IMR-90 (cell line): Measurements from ENCODE around the gene SIT1. TPM values are rescaled to one million over a fixed set of nuclear protein-coding genes. Genes with fewer than 3 reads are reported as not detected.

ENCODE experiments used
- ATAC-seq: fragments of 200-7000 bp; cut with Tn5 transposase; 2 replicates; pipeline ENCODE4 v1.9.1; 2020; ENCODE audit warnings: low read depth, mild to moderate bottlenecking, moderate library complexity
- BruUV-seq: library from RNA; stranded (reverse); fragments of 400-500 nt; replicated peaks from 2 replicates; lab custom pipeline; 2021; lab: Mats Ljungman, UMichigan
- CTCF ChIA-PET: fragments of 300-600 bp; formaldehyde crosslinking; extraction: SDS; loops from one replicate; lab custom pipeline; 2021; ENCODE audit warnings: antibody characterized with exemption; lab: Yijun Ruan, JAX
- POLR2A ChIA-PET: fragments of 300-600 bp; sonication (Branson Sonifier 250); formaldehyde crosslinking; loops from one replicate; lab custom pipeline; 2022; ENCODE audit warnings: antibody characterized with exemption; ENCODE audit not compliant: unreplicated experiment; lab: Charles Lee
- DNase-seq: peaks from one replicate; pipeline ENCODE4 v3.0.0; 2013
- H2AFZ ChIP-seq: replicated peaks from 2 replicates; pipeline ENCODE3; 2013; ENCODE audit warnings: low read length, mild to moderate bottlenecking; ENCODE audit not compliant: poor library complexity
- H2AK5ac ChIP-seq: 2 replicates; pipeline ENCODE4 v1.6.1; 2013; ENCODE audit warnings: low read depth, low read length, inconsistent platforms
- H2AK9ac ChIP-seq: replicated peaks from 2 replicates; pipeline ENCODE3; 2013; ENCODE audit warnings: mild to moderate bottlenecking, low read depth, low read length, moderate library complexity; ENCODE audit not compliant: poor library complexity
- H2BK120ac ChIP-seq: 2 replicates; pipeline ENCODE4 v1.6.1; 2013; ENCODE audit warnings: low read depth, low read length, inconsistent platforms
- H2BK15ac ChIP-seq: 3 replicates; pipeline ENCODE4 v1.6.1; 2013; ENCODE audit warnings: low read depth, low read length, inconsistent platforms
- H2BK20ac ChIP-seq: 2 replicates; pipeline ENCODE4 v1.6.1; 2013; ENCODE audit warnings: low read depth, mild to moderate bottlenecking, inconsistent platforms, low read length, moderate library complexity
- H2BK5ac ChIP-seq: 2 replicates; pipeline ENCODE4 v1.6.1; 2013; ENCODE audit warnings: mild to moderate bottlenecking, low read depth, low read length, inconsistent platforms; ENCODE audit not compliant: poor library complexity, severe bottlenecking
- H3K14ac ChIP-seq: replicated peaks from 2 replicates; pipeline ENCODE4 v1.6.1; 2013; ENCODE audit warnings: low read depth, low read length, inconsistent platforms
- H3K18ac ChIP-seq: 2 replicates; pipeline ENCODE4 v1.6.1; 2013; ENCODE audit warnings: low read depth, low read length, control low read depth
- H3K23ac ChIP-seq: 2 replicates; pipeline ENCODE4 v1.6.1; 2013; ENCODE audit warnings: low read depth, low read length, inconsistent platforms
- H3K27ac ChIP-seq: 2 replicates; pipeline ENCODE4 v1.5.1; 2013; ENCODE audit warnings: mild to moderate bottlenecking, control low read depth, low read length; ENCODE audit not compliant: insufficient read depth
- H3K27me3 ChIP-seq: 2 replicates; pipeline ENCODE4 v1.6.1; 2013; ENCODE audit warnings: low read length; ENCODE audit not compliant: control insufficient read depth, insufficient read depth
- H3K36me3 ChIP-seq: 2 replicates; pipeline ENCODE4 v1.6.1; 2013; ENCODE audit warnings: low read length, mixed read lengths; ENCODE audit not compliant: control insufficient read depth, insufficient read depth
- H3K4ac ChIP-seq: 2 replicates; pipeline ENCODE4 v1.6.1; 2013; ENCODE audit warnings: low read depth, low read length, inconsistent platforms
- H3K4me1 ChIP-seq: 2 replicates; pipeline ENCODE4 v1.6.1; 2013; ENCODE audit warnings: low read length, mixed read lengths; ENCODE audit not compliant: control insufficient read depth, insufficient read depth
- H3K4me2 ChIP-seq: 2 replicates; pipeline ENCODE4 v1.6.1; 2013; ENCODE audit warnings: low read depth, mild to moderate bottlenecking, control low read depth, low read length, moderate library complexity
- H3K4me3 ChIP-seq: 2 replicates; pipeline ENCODE4 v1.5.1; 2013; ENCODE audit warnings: low read depth, mild to moderate bottlenecking, control low read depth, low read length, moderate library complexity; ENCODE audit not compliant: insufficient read depth
- H3K56ac ChIP-seq: 2 replicates; pipeline ENCODE4 v1.6.1; 2013; ENCODE audit warnings: low read length, inconsistent platforms; ENCODE audit not compliant: insufficient read depth; ENCODE audit errors: extremely low read depth
- H3K79me1 ChIP-seq, 2 experiments: 2 replicates each; pipeline ENCODE4 v1.6.1; 2013; ENCODE audit warnings: low read length in 2 of 2, inconsistent platforms in 1 of 2, low read depth in 1 of 2
- H3K9ac ChIP-seq: 2 replicates; pipeline ENCODE4 v1.6.1; 2013; ENCODE audit warnings: low read depth, low read length, control low read depth
- H3K9me1 ChIP-seq: 2 replicates; pipeline ENCODE4 v1.6.1; 2013; ENCODE audit warnings: low read length, inconsistent platforms; ENCODE audit not compliant: insufficient read depth
- H3K9me3 ChIP-seq: 2 replicates; pipeline ENCODE4 v1.6.1; 2013; ENCODE audit warnings: low read length; ENCODE audit not compliant: control insufficient read depth, insufficient read depth
- H4K20me1 ChIP-seq: 2 replicates; pipeline ENCODE4 v1.6.1; 2013; ENCODE audit warnings: low read length, inconsistent platforms; ENCODE audit not compliant: insufficient read depth
- H4K5ac ChIP-seq: 2 replicates; pipeline ENCODE4 v1.6.1; 2013; ENCODE audit warnings: mild to moderate bottlenecking, low read depth, low read length, control low read depth
- H4K8ac ChIP-seq, 2 experiments: 2 replicates each; pipeline ENCODE4 v1.6.1; 2013; ENCODE audit warnings: low read depth in 2 of 2, low read length in 2 of 2, control low read depth in 1 of 2, inconsistent platforms in 1 of 2
- H4K91ac ChIP-seq: 2 replicates; pipeline ENCODE4 v1.6.1; 2013; ENCODE audit warnings: low read depth, low read length, inconsistent platforms; ENCODE audit not compliant: insufficient read depth
- BHLHE40 ChIP-seq: fragments of 150-350 bp; IDR thresholded peaks from 2 replicates; pipeline ENCODE4 v1.6.1; 2016; ENCODE audit warnings: mild to moderate bottlenecking, low read depth, low read length
- CTCF ChIP-seq: conservative IDR thresholded peaks from 2 replicates; pipeline ENCODE4 v1.5.1; 2012; ENCODE audit warnings: mild to moderate bottlenecking, low read depth, low read length, improper control_type of control experiment
- MXI1 ChIP-seq: IDR thresholded peaks from 2 replicates; pipeline ENCODE4 v1.6.1; 2012; ENCODE audit warnings: low read depth, mild to moderate bottlenecking, low read length, moderate library complexity, borderline replicate concordance
- WGBS, 2 experiments: methylation state at CpG; one replicate each; pipeline versions ENCODE4 v1.1.5 to v1.1.7; 2013; ENCODE audit warnings: missing lambda C conversion rate in 2 of 2; ENCODE audit not compliant: insufficient read length in 1 of 2; ENCODE audit errors: extremely low coverage in 2 of 2; 5-methylcytosine and 5-hydroxymethylcytosine counted together
- dilution Hi-C: fragments of 300-500 bp; cut with HindIII; formaldehyde crosslinking; loops from one replicate; pipeline ENCODE4 v1.14.3; 2018; ENCODE audit warnings: low sequenced_read_pairs; ENCODE audit not compliant: unreplicated experiment
- in situ Hi-C: fragments of 300-500 bp; cut with MboI; formaldehyde crosslinking; loops from 3 replicates; pipeline ENCODE4 v1.14.3; 2019; ENCODE audit warnings: low sequenced_read_pairs, inconsistent platforms, mixed read lengths
- intact Hi-C: fragments of 100-400 bp; cut with micrococcal nuclease; formaldehyde crosslinking; loops from 2 replicates; pipeline ENCODE4 v1.10.0; 2022
- polyA plus RNA-seq, 3 experiments: library from polyadenylated mRNA; depleted of rRNA; stranded (reverse); fragments of >200 nt; gene quantifications; 2 replicates each; pipeline ENCODE4 v1.2.3, GENCODE V29; 2012; ENCODE audit warnings: low replicate concordance in 1 of 3
- total RNA-seq: library from RNA; depleted of rRNA; stranded (reverse); fragments of >200 nt; gene quantifications from 2 replicates; pipeline ENCODE4 v1.2.3, GENCODE V29; 2012

The SIT1 gene
- total and polyA plus RNA-seq, 2 of the 4 experiments (the other 2 are of a cell fraction): not detected

GRCh38 chr9:35695943-35696401, 45.2 kb upstream of the SIT1 start:
- ChIA-PET POLR2A (interaction anchor here (0.7 to 1.7 kb wide), 3 partner anchors 8 to 32 kb away, joined by 3 to 10 read pairs (median 4); no protein-coding TSS in a partner anchor), CTCF (interaction anchor here (1.0 to 2.2 kb wide), 9 partner anchors 8 to 49 kb away, joined by 3 to 11 read pairs (median 6); partner anchors contain the start of genes CCDC107, CREB3, RMRP and TLN1)
- peak overlapping the region in 1 of 2 experiments; percentile 38; a peak in 1 of 4 replicates for H4K8ac ChIP-seq
- H3K27ac ChIP-seq: peak overlapping the region; percentile 4; the same call in 1 of the 2 replicates
- no peaks in the 10 kb centered on the region for H3K9me3 ChIP-seq
- H3K4ac ChIP-seq: peak overlapping the region; percentile 31; the same call in 1 of the 2 replicates
- H3K9me1 ChIP-seq: peaks cover 10% of the 10 kb centered on the region
- ATAC-seq: 0 out of 2 replicates have a peak, but pooled peaks have one; percentile 1
- no peak overlapping the region for H2BK15ac ChIP-seq
- H3K36me3 ChIP-seq: peaks cover 52% of the 10 kb centered on the region
- in situ Hi-C loops (no loop called here), intact Hi-C loops (loop anchor here (1.0 kb wide), 1 partner anchor 31 kb away; no protein-coding TSS in a partner anchor), dilution Hi-C loops (no loop called here)
- no peak overlapping the region for H2BK120ac ChIP-seq
- peaks cover 22% of the 10 kb centered on the region for H4K20me1 ChIP-seq
- no peak overlapping the region; the same call in 1 of the 2 replicates for H4K5ac ChIP-seq
- peaks cover 9% of the 10 kb centered on the region for H3K4me1 ChIP-seq
- peak overlapping the region; percentile 29; the same call in 1 of the 2 replicates for H3K23ac ChIP-seq
- 0 out of 2 replicates have a peak overlapping the region, but pooled peaks have one; percentile 20 for H2BK20ac ChIP-seq
- DNase-seq: peak; percentile 22
- peaks cover 10 to 53% of the 10 kb centered on the region in 2 experiments for H3K79me1 ChIP-seq
- WGBS, 2 experiments: 86% methylated on average over 1 of the region's 3 CpGs; no CpG with 5 or more reads in 1 of the 2 experiments
- peak overlapping the region; percentile 79 for H2BK5ac ChIP-seq
- H2AK5ac ChIP-seq: no peak overlapping the region
- no peak overlapping the region; the same call in 1 of the 2 replicates for H4K91ac ChIP-seq
- H3K27me3 ChIP-seq: no peaks in the 10 kb centered on the region
- no peak overlapping the region for H3K56ac ChIP-seq
- no peak overlapping the region for H3K18ac ChIP-seq
- H2AK9ac ChIP-seq: no peak overlapping the region
- no peak overlapping the region for H3K4me3 ChIP-seq
- H3K4me2 ChIP-seq: no peak overlapping the region
- no peak overlapping the region for H3K9ac ChIP-seq
- peak overlapping the region; percentile 10 for H3K14ac ChIP-seq
- no peak for TF ChIP-seq CTCF
- no peak for TF ChIP-seq BHLHE40
- TF ChIP-seq MXI1: no peak
- H2AFZ ChIP-seq: peak overlapping the region; percentile 38
- no TSS peak for BruUV-seq
